SK-N-SH (cell line): Measurements from ENCODE around the gene GAS6. TPM values are rescaled to one million over a fixed set of nuclear protein-coding genes. Genes with fewer than 3 reads are reported as not detected.

Experiments
- CTCF ChIA-PET: fragments of 300-600, 350-600 bp; formaldehyde crosslinking; extraction: SDS; loops from one replicate; lab custom pipeline; 2021; lab: Yijun Ruan, JAX
- POLR2A ChIA-PET: fragments of 350-600 bp; sonication (Branson Sonifier 250); formaldehyde crosslinking; extraction: SDS; loops from one replicate; lab custom pipeline; 2020; ENCODE audit warnings: antibody characterized with exemption, inconsistent platforms; lab: Yijun Ruan, JAX
- DNase-seq: peaks from one replicate; pipeline ENCODE4 v3.0.0; 2012
- H2AFZ ChIP-seq: fragments of 200-600 bp; sonication (generic); 2 replicates; pipeline ENCODE4 v1.8.1; 2016; ENCODE audit warnings: antibody characterized with exemption, mild to moderate bottlenecking, low read depth
- H3F3A ChIP-seq: fragments of 200-600 bp; sonication (generic); replicated peaks from 2 replicates; pipeline ENCODE3; 2016; ENCODE audit warnings: antibody characterized with exemption, mild to moderate bottlenecking; ENCODE audit not compliant: insufficient read depth
- H3K27ac ChIP-seq, 2 experiments: fragments of 200-500 bp in 1 of 2; fragments of 200-600 bp in 1 of 2; sonication (Bioruptor generic) in 1 of 2; sonication (generic), shearing (Covaris generic) in 1 of 2; 2 replicates each; pipeline versions ENCODE4 v1.5.1 to v1.6.1; 2014 to 2016; ENCODE audit warnings: low read depth in 2 of 2, inconsistent platforms in 1 of 2, low read length in 1 of 2, mild to moderate bottlenecking in 1 of 2, mixed read lengths in 1 of 2
- H3K27me3 ChIP-seq: fragments of 200-600 bp; sonication (generic), shearing (Covaris generic); 2 replicates; pipeline ENCODE4 v1.6.1; 2016; ENCODE audit warnings: mixed run types; ENCODE audit not compliant: insufficient read depth
- H3K36me3 ChIP-seq, 2 experiments: fragments of 200-500 bp in 1 of 2; fragments of 200-600 bp in 1 of 2; sonication (Bioruptor generic) in 1 of 2; sonication (generic) in 1 of 2; replicated peaks in 1 of 2; 2 replicates each; pipeline versions ENCODE3 to v1.5.1; 2014 to 2016; ENCODE audit warnings: low read length in 1 of 2, mild to moderate bottlenecking in 1 of 2; ENCODE audit not compliant: insufficient read depth in 2 of 2, control insufficient read depth in 1 of 2
- H3K4me1 ChIP-seq, 2 experiments: fragments of 200-500 bp in 1 of 2; fragments of 200-600 bp in 1 of 2; sonication (Bioruptor generic) in 1 of 2; sonication (generic), shearing (Covaris generic) in 1 of 2; 2 replicates each; pipeline versions ENCODE4 v1.5.1 to v1.6.1; 2014 to 2016; ENCODE audit warnings: low read depth in 1 of 2, low read length in 1 of 2, mixed run types in 1 of 2; ENCODE audit not compliant: insufficient read depth in 2 of 2, control insufficient read depth in 1 of 2
- H3K4me2 ChIP-seq: fragments of 200-600 bp; sonication (generic), shearing (Covaris generic); 2 replicates; pipeline ENCODE4 v1.6.1; 2017; ENCODE audit warnings: mixed run types
- H3K4me3 ChIP-seq, 2 experiments: fragments of 200-500 bp in 1 of 2; fragments of 200-600 bp in 1 of 2; sonication (Bioruptor generic) in 1 of 2; sonication (generic), shearing (Covaris generic) in 1 of 2; 2 replicates each; pipeline versions ENCODE4 v1.5.1 to v1.8.1; 2014 to 2016; ENCODE audit warnings: low read depth in 2 of 2, inconsistent platforms in 1 of 2, low read length in 1 of 2, mild to moderate bottlenecking in 1 of 2, mixed read lengths in 1 of 2, moderate library complexity in 1 of 2
- H3K79me2 ChIP-seq: fragments of 200-600 bp; sonication (generic); 2 replicates; pipeline ENCODE4 v1.8.1; 2017; ENCODE audit warnings: mild to moderate bottlenecking; ENCODE audit not compliant: insufficient read depth
- H3K9ac ChIP-seq: fragments of 200-600 bp; sonication (generic); 2 replicates; pipeline ENCODE4 v1.6.1; 2017; ENCODE audit warnings: mixed run types
- H3K9me2 ChIP-seq: fragments of 200-600 bp; sonication (generic); 2 replicates; pipeline ENCODE4 v1.6.1; 2017; ENCODE audit warnings: mixed run types
- H3K9me3 ChIP-seq: fragments of 200-600 bp; sonication (generic); 2 replicates; pipeline ENCODE4 v1.6.1; 2017; ENCODE audit warnings: mixed run types, mild to moderate bottlenecking, moderate library complexity
- H4K20me1 ChIP-seq: fragments of 200-600 bp; sonication (generic); 2 replicates; pipeline ENCODE4 v1.6.1; 2017; ENCODE audit warnings: mild to moderate bottlenecking, mixed run types; ENCODE audit not compliant: insufficient read depth
- CHD2 ChIP-seq: fragments of 150-350 bp; IDR thresholded peaks from 2 replicates; pipeline ENCODE4 v1.6.1; 2018; ENCODE audit warnings: low read length; ENCODE audit not compliant: partially characterized antibody
- EZH2phosphoT487 ChIP-seq: fragments of 200-600 bp; sonication (generic); IDR thresholded peaks from 2 replicates; pipeline ENCODE4 v1.6.1; 2017; ENCODE audit warnings: low read depth, mixed run types, mild to moderate bottlenecking, antibody characterized with exemption, moderate library complexity, borderline replicate concordance
- FOSL2 ChIP-seq: IDR thresholded peaks from 2 replicates; pipeline ENCODE4 v1.4.0; 2012; ENCODE audit warnings: low read depth, mild to moderate bottlenecking, moderate library complexity, borderline replicate concordance
- FOXM1 ChIP-seq: IDR thresholded peaks from 2 replicates; pipeline ENCODE4 v1.4.0; 2012; ENCODE audit warnings: low read depth, mild to moderate bottlenecking
- GABPA ChIP-seq: IDR thresholded peaks from 2 replicates; pipeline ENCODE4 v1.4.0; 2012; ENCODE audit warnings: low read depth, mild to moderate bottlenecking
- GATA2 ChIP-seq: sonication (generic); formaldehyde crosslinking; IDR thresholded peaks from 2 replicates; pipeline ENCODE4 v1.5.0; 2020; ENCODE audit warnings: mild to moderate bottlenecking, missing genetic modification reagents
- MXI1 ChIP-seq: IDR thresholded peaks from 2 replicates; pipeline ENCODE4 v1.6.1; 2012; ENCODE audit warnings: mild to moderate bottlenecking, low read depth, low read length, improper control_type of control experiment
- NFIC ChIP-seq: IDR thresholded peaks from 2 replicates; pipeline ENCODE4 v1.4.0; 2012; ENCODE audit warnings: borderline replicate concordance
- RCOR1 ChIP-seq: fragments of 150-350 bp; IDR thresholded peaks from 2 replicates; pipeline ENCODE4 v1.6.1; 2017; ENCODE audit warnings: antibody characterized with exemption, low read length
- RFX5 ChIP-seq: IDR thresholded peaks from 2 replicates; pipeline ENCODE4 v1.6.1; 2012; ENCODE audit warnings: mild to moderate bottlenecking, improper control_type of control experiment, low read length
- SMC3 ChIP-seq: IDR thresholded peaks from 2 replicates; pipeline ENCODE4 v1.6.1; 2012; ENCODE audit warnings: low read depth, low read length, improper control_type of control experiment
- TCF12 ChIP-seq: IDR thresholded peaks from 2 replicates; pipeline ENCODE4 v1.4.0; 2012
- YY1 ChIP-seq: IDR thresholded peaks from 2 replicates; pipeline ENCODE4 v1.4.0; 2012; ENCODE audit warnings: low read depth, mild to moderate bottlenecking
- WGBS: methylation state at CpG from one replicate; pipeline ENCODE4 v1.1.6; 2017; ENCODE audit warnings: low lambda C conversion rate; 5-methylcytosine and 5-hydroxymethylcytosine counted together
- polyA plus RNA-seq, 3 experiments: library from polyadenylated mRNA; depleted of rRNA; stranded (reverse); fragments of >200 nt; gene quantifications; 2 replicates each; pipeline ENCODE4 v1.2.3, GENCODE V29; 2012
- TF ChIP-seq, protein P1 (sequence below): IDR thresholded peaks from 2 replicates; pipeline ENCODE4; 2012
- TF ChIP-seq, protein P2 (sequence below): IDR thresholded peaks from 2 replicates; pipeline ENCODE4 v1.6.1; 2012; ENCODE audit warnings: mild to moderate bottlenecking, low read depth, low read length, moderate library complexity
- TF ChIP-seq, protein P3 (sequence below): fragments of 150-350 bp; IDR thresholded peaks from 2 replicates; pipeline ENCODE4 v1.6.1; 2017; ENCODE audit warnings: antibody characterized with exemption, low read length, low read depth, borderline replicate concordance
- TF ChIP-seq, protein P4 (sequence below): fragments of 200-600 bp; sonication (generic); IDR thresholded peaks from 2 replicates; pipeline ENCODE4 v1.6.1; 2017; ENCODE audit warnings: antibody characterized with exemption, mild to moderate bottlenecking, moderate library complexity
- TF ChIP-seq, protein P5 (sequence below): fragments of 150-350 bp; IDR thresholded peaks from 2 replicates; pipeline ENCODE4 v1.6.1; 2016; ENCODE audit warnings: mild to moderate bottlenecking, low read depth, low read length

The GAS6 gene
- polyA plus RNA-seq, 1 of the 3 experiments (the other 2 are of a cell fraction) = 380 TPM

DNA sequence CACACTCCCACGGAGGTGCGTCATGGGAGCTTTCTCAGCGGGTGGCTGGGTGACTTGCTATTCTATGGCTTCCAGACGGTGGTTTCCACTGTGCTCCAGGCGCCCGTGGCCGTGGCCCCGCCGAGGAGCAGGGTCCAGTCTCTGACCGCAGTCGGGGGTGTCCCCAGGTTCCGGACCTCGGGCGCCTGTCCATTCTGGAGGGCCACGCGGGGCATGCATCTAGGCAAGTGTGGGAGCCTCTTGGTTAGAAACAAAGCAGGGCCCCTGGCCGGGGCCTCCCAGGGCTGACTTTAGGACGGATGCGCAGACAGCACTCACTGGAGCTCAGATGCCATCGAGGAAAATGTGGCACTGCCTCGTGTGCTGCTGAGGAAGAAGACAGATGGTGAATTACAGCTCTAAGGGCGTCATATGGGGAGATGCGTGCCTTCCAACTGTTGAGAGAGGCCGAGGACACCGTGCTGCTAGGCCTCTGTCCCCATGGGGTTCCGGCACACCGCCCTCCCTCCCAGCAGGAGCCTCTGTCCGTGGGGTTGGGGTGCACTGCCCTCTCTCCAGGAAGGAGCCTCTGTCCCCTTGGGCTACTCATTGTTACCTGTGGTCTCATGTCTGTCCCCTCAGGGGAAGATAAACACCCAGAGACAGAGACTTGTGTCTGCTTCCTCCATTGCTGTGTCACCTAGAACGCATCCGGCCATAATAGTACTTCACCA lies 66.8 kb downstream of the GAS6 start:
- Histone ChIP-seq H3K9me3 (no peaks in the 10 kb centered on the region), H3K36me3 (no peaks in the 10 kb centered on the region), H3F3A (no peaks in the 10 kb centered on the region), H2AFZ (no peak overlapping the region), H4K20me1 (no peaks in the 10 kb centered on the region), H3K4me2 (no peak overlapping the region), H3K4me3 (no peak overlapping the region), H3K9me2 (no peaks in the 10 kb centered on the region)
- DNase-seq = no peak
- 94% methylated on average over 9 of the region's 30 CpGs for WGBS
- TF ChIP-seq, protein P1, sequence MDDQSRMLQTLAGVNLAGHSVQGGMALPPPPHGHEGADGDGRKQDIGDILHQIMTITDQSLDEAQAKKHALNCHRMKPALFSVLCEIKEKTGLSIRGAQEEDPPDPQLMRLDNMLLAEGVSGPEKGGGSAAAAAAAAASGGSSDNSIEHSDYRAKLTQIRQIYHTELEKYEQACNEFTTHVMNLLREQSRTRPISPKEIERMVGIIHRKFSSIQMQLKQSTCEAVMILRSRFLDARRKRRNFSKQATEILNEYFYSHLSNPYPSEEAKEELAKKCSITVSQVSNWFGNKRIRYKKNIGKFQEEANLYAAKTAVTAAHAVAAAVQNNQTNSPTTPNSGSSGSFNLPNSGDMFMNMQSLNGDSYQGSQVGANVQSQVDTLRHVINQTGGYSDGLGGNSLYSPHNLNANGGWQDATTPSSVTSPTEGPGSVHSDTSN = no peak
- TF ChIP-seq EZH2phosphoT487 (no peak), GATA2 (no peak), NFIC (no peak), CHD2 (no peak), YY1 (no peak), FOXM1 (no peak), RCOR1 (no peak), MXI1 (no peak), FOSL2 (no peak), RFX5 (no peak), SMC3 (no peak), TCF12 (no peak), GABPA (no peak)
- TF ChIP-seq, protein P2, sequence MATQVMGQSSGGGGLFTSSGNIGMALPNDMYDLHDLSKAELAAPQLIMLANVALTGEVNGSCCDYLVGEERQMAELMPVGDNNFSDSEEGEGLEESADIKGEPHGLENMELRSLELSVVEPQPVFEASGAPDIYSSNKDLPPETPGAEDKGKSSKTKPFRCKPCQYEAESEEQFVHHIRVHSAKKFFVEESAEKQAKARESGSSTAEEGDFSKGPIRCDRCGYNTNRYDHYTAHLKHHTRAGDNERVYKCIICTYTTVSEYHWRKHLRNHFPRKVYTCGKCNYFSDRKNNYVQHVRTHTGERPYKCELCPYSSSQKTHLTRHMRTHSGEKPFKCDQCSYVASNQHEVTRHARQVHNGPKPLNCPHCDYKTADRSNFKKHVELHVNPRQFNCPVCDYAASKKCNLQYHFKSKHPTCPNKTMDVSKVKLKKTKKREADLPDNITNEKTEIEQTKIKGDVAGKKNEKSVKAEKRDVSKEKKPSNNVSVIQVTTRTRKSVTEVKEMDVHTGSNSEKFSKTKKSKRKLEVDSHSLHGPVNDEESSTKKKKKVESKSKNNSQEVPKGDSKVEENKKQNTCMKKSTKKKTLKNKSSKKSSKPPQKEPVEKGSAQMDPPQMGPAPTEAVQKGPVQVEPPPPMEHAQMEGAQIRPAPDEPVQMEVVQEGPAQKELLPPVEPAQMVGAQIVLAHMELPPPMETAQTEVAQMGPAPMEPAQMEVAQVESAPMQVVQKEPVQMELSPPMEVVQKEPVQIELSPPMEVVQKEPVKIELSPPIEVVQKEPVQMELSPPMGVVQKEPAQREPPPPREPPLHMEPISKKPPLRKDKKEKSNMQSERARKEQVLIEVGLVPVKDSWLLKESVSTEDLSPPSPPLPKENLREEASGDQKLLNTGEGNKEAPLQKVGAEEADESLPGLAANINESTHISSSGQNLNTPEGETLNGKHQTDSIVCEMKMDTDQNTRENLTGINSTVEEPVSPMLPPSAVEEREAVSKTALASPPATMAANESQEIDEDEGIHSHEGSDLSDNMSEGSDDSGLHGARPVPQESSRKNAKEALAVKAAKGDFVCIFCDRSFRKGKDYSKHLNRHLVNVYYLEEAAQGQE = no peak
- TF ChIP-seq, protein P3, sequence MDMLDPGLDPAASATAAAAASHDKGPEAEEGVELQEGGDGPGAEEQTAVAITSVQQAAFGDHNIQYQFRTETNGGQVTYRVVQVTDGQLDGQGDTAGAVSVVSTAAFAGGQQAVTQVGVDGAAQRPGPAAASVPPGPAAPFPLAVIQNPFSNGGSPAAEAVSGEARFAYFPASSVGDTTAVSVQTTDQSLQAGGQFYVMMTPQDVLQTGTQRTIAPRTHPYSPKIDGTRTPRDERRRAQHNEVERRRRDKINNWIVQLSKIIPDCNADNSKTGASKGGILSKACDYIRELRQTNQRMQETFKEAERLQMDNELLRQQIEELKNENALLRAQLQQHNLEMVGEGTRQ = no peak
- TF ChIP-seq, protein P4, sequence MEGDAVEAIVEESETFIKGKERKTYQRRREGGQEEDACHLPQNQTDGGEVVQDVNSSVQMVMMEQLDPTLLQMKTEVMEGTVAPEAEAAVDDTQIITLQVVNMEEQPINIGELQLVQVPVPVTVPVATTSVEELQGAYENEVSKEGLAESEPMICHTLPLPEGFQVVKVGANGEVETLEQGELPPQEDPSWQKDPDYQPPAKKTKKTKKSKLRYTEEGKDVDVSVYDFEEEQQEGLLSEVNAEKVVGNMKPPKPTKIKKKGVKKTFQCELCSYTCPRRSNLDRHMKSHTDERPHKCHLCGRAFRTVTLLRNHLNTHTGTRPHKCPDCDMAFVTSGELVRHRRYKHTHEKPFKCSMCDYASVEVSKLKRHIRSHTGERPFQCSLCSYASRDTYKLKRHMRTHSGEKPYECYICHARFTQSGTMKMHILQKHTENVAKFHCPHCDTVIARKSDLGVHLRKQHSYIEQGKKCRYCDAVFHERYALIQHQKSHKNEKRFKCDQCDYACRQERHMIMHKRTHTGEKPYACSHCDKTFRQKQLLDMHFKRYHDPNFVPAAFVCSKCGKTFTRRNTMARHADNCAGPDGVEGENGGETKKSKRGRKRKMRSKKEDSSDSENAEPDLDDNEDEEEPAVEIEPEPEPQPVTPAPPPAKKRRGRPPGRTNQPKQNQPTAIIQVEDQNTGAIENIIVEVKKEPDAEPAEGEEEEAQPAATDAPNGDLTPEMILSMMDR = no peak
- TF ChIP-seq, protein P5, sequence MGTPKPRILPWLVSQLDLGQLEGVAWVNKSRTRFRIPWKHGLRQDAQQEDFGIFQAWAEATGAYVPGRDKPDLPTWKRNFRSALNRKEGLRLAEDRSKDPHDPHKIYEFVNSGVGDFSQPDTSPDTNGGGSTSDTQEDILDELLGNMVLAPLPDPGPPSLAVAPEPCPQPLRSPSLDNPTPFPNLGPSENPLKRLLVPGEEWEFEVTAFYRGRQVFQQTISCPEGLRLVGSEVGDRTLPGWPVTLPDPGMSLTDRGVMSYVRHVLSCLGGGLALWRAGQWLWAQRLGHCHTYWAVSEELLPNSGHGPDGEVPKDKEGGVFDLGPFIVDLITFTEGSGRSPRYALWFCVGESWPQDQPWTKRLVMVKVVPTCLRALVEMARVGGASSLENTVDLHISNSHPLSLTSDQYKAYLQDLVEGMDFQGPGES = no peak
- TF ChIP-seq, all 33 proteins: peak for 0
- CTCF ChIA-PET = no interaction called here
- H3K4me1 ChIP-seq = peaks cover 0 to 10% of the 10 kb centered on the region in 2 experiments; a peak in 1 of 4 replicates
- no peak overlapping the region for H3K9ac ChIP-seq
- H3K79me2 ChIP-seq = no peaks in the 10 kb centered on the region
- no peaks in the 10 kb centered on the region for H3K27me3 ChIP-seq
- no peak overlapping the region for H3K27ac ChIP-seq
- POLR2A ChIA-PET = no interaction called here
